ENCODE results near the gene TMEM259. TPM values are rescaled to one million over a fixed set of nuclear protein-coding genes. Genes with fewer than 3 reads are reported as not detected.

The TMEM259 gene
- polyA plus RNA-seq, 1 experiment, result 111 TPM

GRCh38 chr19:960020-960419, 60.9 kb downstream of the TMEM259 start:
- H3K36me3 ChIP-seq (ENCODE audit: control insufficient read depth, insufficient read depth, low read length), result peaks cover 32% of the 10 kb centered on the region
- H3K27me3 ChIP-seq (ENCODE audit: control insufficient read depth, insufficient read depth, low read length), result no peaks in the 10 kb centered on the region
- H3K4me3 ChIP-seq (ENCODE audit: low read depth, low read length), result no peak overlapping the region
- TF ChIP-seq CTCF (IDR thresholded peaks at IDR 0.05; ENCODE audit: insufficient read depth, low read depth, low read length), result no peak
- ChIA-PET POLR2A (no interaction called here), CTCF (no interaction called here)
- no peak for DNase-seq (ENCODE audit: low read depth)

Small RNA genes within 50 kb of the gene (small RNA-seq; reads per million reads assigned to genes)
- not detected for gene RNU6-2 (ENCODE audit: insufficient read length, low read depth, low replicate concordance)

Other genes with a start within 250 kb of the TMEM259 start
- 137 and 328 TPM in 2 replicates for gene PTBP1, start 223.7 kb downstream of the TMEM259 start, polyA plus RNA-seq (2011; rRNA removed)
- 0.56 and 1.1 TPM in 2 replicates for gene PLPPR3, start 199.2 kb downstream of the TMEM259 start, polyA plus RNA-seq (2011; rRNA removed)
- gene AZU1, start 193.3 kb downstream of the TMEM259 start, polyA plus RNA-seq (2011; rRNA removed), result 0.07 TPM in 1 of 2 replicates, not detected in the other
- not detected in 2 replicates for gene PRTN3, start 180.1 kb downstream of the TMEM259 start, polyA plus RNA-seq (2011; rRNA removed)
- gene ELANE, start 168.8 kb downstream of the TMEM259 start, polyA plus RNA-seq (2011; rRNA removed), result 0.10 and 0.12 TPM in 2 replicates
- gene CFD, start 161.5 kb downstream of the TMEM259 start, polyA plus RNA-seq (2011; rRNA removed), result 0.70 and 0.77 TPM in 2 replicates
- 21.5 and 39.8 TPM in 2 replicates for gene MED16, start 127.9 kb downstream of the TMEM259 start, polyA plus RNA-seq (2011; rRNA removed)
- gene RNU6-9, start 127.6 kb downstream of the TMEM259 start, polyA plus RNA-seq (2011; rRNA removed), result not detected in 2 replicates
- gene R3HDM4, start 107.9 kb downstream of the TMEM259 start, polyA plus RNA-seq (2011; rRNA removed), result 35.3 and 46.6 TPM in 2 replicates
- not detected in 2 replicates for gene KISS1R, start 103.8 kb downstream of the TMEM259 start, polyA plus RNA-seq (2011; rRNA removed)
- 10.7 and 17.4 TPM in 2 replicates for gene ARID3A, start 95.1 kb downstream of the TMEM259 start, polyA plus RNA-seq (2011; rRNA removed)
- gene WDR18, start 36.8 kb downstream of the TMEM259 start, polyA plus RNA-seq (2011; rRNA removed), result 28.1 and 44.3 TPM in 2 replicates
- gene GRIN3B, start 20.7 kb downstream of the TMEM259 start, polyA plus RNA-seq (2011; rRNA removed), result 0.28 and 0.32 TPM in 2 replicates
- not detected in 2 replicates for gene RNU6-2, start 399 bp upstream of the TMEM259 start, polyA plus RNA-seq (2011; rRNA removed)
- 315 and 529 TPM in 2 replicates for gene CNN2, start 5.5 kb upstream of the TMEM259 start, polyA plus RNA-seq (2011; rRNA removed)
- gene ABCA7, start 19.0 kb upstream of the TMEM259 start, polyA plus RNA-seq (2011; rRNA removed), result 1.3 and 1.9 TPM in 2 replicates
- 0.13 and 0.28 TPM in 2 replicates for gene ARHGAP45, start 46.0 kb upstream of the TMEM259 start, polyA plus RNA-seq (2011; rRNA removed)
- 174 and 292 TPM in 2 replicates for gene POLR2E, start 74.3 kb upstream of the TMEM259 start, polyA plus RNA-seq (2011; rRNA removed)
- gene GPX4, start 82.9 kb upstream of the TMEM259 start, polyA plus RNA-seq (2011; rRNA removed), result 463 and 626 TPM in 2 replicates
- 15.5 and 26.1 TPM in 2 replicates for gene SBNO2, start 153.1 kb upstream of the TMEM259 start, polyA plus RNA-seq (2011; rRNA removed)
- gene STK11, start 184.7 kb upstream of the TMEM259 start, polyA plus RNA-seq (2011; rRNA removed), result 26.3 and 33.6 TPM in 2 replicates
- 0.97 and 1.6 TPM in 2 replicates for gene CBARP, start 216.9 kb upstream of the TMEM259 start, polyA plus RNA-seq (2011; rRNA removed)
- gene ATP5F1D, start 220.6 kb upstream of the TMEM259 start, polyA plus RNA-seq (2011; rRNA removed), result 57.9 and 65.1 TPM in 2 replicates
- 6.9 and 8.4 TPM in 2 replicates for gene MIDN, start 227.5 kb upstream of the TMEM259 start, polyA plus RNA-seq (2011; rRNA removed)
- gene CIRBP, start 248.2 kb upstream of the TMEM259 start, polyA plus RNA-seq (2011; rRNA removed), result 342 and 372 TPM in 2 replicates

Measured in BJ (cell line).